Stimulated activated CD8-positive, alpha-beta memory T cell treated with anti-CD3 and anti-CD28 coated beads, Interleukin-4, amount 100 ng/mL, for 48 hours (primary cell): ENCODE results near the gene ARRB2.

Experiments
- DNase-seq: peaks from one replicate; pipeline ENCODE4 v3.0.0-alpha.2; 2020

Gene ARRB2

GRCh38 chr17:4734857-4735475 lies 24.5 kb downstream of the ARRB2 start:
- no peak for DNase-seq

- no peak for DNase-seq
Observed at GRCh38 chr17:4735876-4736651, 25.6 kb downstream of the ARRB2 start.

- peak; percentile 22 for DNase-seq
Observed at GRCh38 chr17:4738136-4739121, 28.0 kb downstream of the ARRB2 start.

GRCh38 chr17:4739122-4740024 lies 28.9 kb downstream of the ARRB2 start, which contains the start of the genes CXCL16 and ZMYND15:
Gene CXCL16, minus strand, starts transcription at chr17:4739928. Its CDS starts 589 bp downstream, at chr17:4739339.
Gene ZMYND15, plus strand, starts transcription at chr17:4739833. Its CDS starts 716 bp downstream, at chr17:4740549.
- DNase-seq, result peak; percentile 68

GRCh38 chr17:4740025-4740351 lies 29.6 kb downstream of the ARRB2 start:
- DNase-seq, result no peak

GRCh38 chr17:4740584-4740983 lies 30.2 kb downstream of the ARRB2 start:
- DNase-seq, result no peak

- no peak for DNase-seq
Observed at GRCh38 chr17:4741544-4741943, 31.1 kb downstream of the ARRB2 start.

GRCh38 chr17:4742133-4742532 lies 31.7 kb downstream of the ARRB2 start:
- peak; percentile 21 for DNase-seq

- no peak for DNase-seq
Observed at GRCh38 chr17:4742629-4743028, 32.2 kb downstream of the ARRB2 start.

GRCh38 chr17:4743216-4743615 lies 32.8 kb downstream of the ARRB2 start:
- DNase-seq, result no peak

GRCh38 chr17:4743898-4744297 lies 33.5 kb downstream of the ARRB2 start:
- no peak for DNase-seq

- no peak for DNase-seq
Observed at GRCh38 chr17:4744999-4745969, 34.9 kb downstream of the ARRB2 start.

- DNase-seq, result no peak
Observed at GRCh38 chr17:4747847-4748246, 37.4 kb downstream of the ARRB2 start.

- DNase-seq, result no peak
Observed at GRCh38 chr17:4748686-4749085, 38.3 kb downstream of the ARRB2 start.

- no peak for DNase-seq
Observed at GRCh38 chr17:4750606-4751005, 40.2 kb downstream of the ARRB2 start.

GRCh38 chr17:4751932-4752331 lies 41.5 kb downstream of the ARRB2 start:
- no peak for DNase-seq

- no peak for DNase-seq
Observed at GRCh38 chr17:4753392-4753791, 43.0 kb downstream of the ARRB2 start.

- no peak for DNase-seq
Observed at GRCh38 chr17:4759776-4760236, 49.4 kb downstream of the ARRB2 start.

GRCh38 chr17:4764595-4764994 lies 54.2 kb downstream of the ARRB2 start:
- no peak for DNase-seq

- DNase-seq, result no peak
Observed at GRCh38 chr17:4766201-4766600, 55.8 kb downstream of the ARRB2 start.

GRCh38 chr17:4766723-4767122 lies 56.3 kb downstream of the ARRB2 start:
- no peak for DNase-seq
